Progenitor cell of endocrine pancreas (in vitro differentiated cells): Measurements from ENCODE around the gene EYS. TPM values are rescaled to one million over a fixed set of nuclear protein-coding genes. Genes with fewer than 3 reads are reported as not detected.

Experiments
- DNase-seq: peaks from one replicate; pipeline ENCODE4 v3.0.0; 2021; ENCODE audit warnings: low spot score; ENCODE audit not compliant: unreplicated experiment
- H3K27ac Mint-ChIP-seq: 2 replicates; pipeline ENCODE4 v1.8.0; 2021; ENCODE audit warnings: mild to moderate bottlenecking, moderate library complexity, mixed read lengths
- H3K27me3 Mint-ChIP-seq: 2 replicates; pipeline ENCODE4 v1.8.0; 2021; ENCODE audit warnings: mixed read lengths
- H3K36me3 Mint-ChIP-seq: 2 replicates; pipeline ENCODE4 v1.8.0; 2022; ENCODE audit warnings: mixed read lengths; ENCODE audit not compliant: insufficient read depth
- H3K4me1 Mint-ChIP-seq: 2 replicates; pipeline ENCODE4 v1.8.0; 2021; ENCODE audit warnings: low read depth, mixed read lengths
- H3K4me3 Mint-ChIP-seq: 2 replicates; pipeline ENCODE4 v1.8.0; 2021; ENCODE audit warnings: low read depth, mild to moderate bottlenecking, moderate library complexity, mixed read lengths
- H3K9me3 Mint-ChIP-seq: 2 replicates; pipeline ENCODE4 v1.8.0; 2021; ENCODE audit warnings: low read depth, mixed read lengths
- total RNA-seq: library from RNA; stranded (reverse); gene quantifications from 2 replicates; pipeline ENCODE4 v1.2.1, GENCODE V29; 2021
- TF ChIP-seq, protein P1 (sequence below): fragments of 200-600 bp; sonication (generic); IDR thresholded peaks from one replicate; pipeline ENCODE4 v1.5.0; 2021; ENCODE audit warnings: antibody characterized with exemption, mild to moderate bottlenecking; ENCODE audit not compliant: unreplicated experiment

EYS gene
- total RNA-seq, 1 donor from 2014 or later: 0.46 TPM

- no peaks in the 10 kb centered on the region for H3K27me3 Mint-ChIP-seq
- DNase-seq: no peak
- H3K9me3 Mint-ChIP-seq: peaks cover 5% of the 10 kb centered on the region
- TF ChIP-seq, protein P1, sequence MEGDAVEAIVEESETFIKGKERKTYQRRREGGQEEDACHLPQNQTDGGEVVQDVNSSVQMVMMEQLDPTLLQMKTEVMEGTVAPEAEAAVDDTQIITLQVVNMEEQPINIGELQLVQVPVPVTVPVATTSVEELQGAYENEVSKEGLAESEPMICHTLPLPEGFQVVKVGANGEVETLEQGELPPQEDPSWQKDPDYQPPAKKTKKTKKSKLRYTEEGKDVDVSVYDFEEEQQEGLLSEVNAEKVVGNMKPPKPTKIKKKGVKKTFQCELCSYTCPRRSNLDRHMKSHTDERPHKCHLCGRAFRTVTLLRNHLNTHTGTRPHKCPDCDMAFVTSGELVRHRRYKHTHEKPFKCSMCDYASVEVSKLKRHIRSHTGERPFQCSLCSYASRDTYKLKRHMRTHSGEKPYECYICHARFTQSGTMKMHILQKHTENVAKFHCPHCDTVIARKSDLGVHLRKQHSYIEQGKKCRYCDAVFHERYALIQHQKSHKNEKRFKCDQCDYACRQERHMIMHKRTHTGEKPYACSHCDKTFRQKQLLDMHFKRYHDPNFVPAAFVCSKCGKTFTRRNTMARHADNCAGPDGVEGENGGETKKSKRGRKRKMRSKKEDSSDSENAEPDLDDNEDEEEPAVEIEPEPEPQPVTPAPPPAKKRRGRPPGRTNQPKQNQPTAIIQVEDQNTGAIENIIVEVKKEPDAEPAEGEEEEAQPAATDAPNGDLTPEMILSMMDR: no peak
- H3K27ac Mint-ChIP-seq: no peak overlapping the region
- no peak overlapping the region for H3K4me3 Mint-ChIP-seq
- no peaks in the 10 kb centered on the region for H3K36me3 Mint-ChIP-seq
- peaks cover 4% of the 10 kb centered on the region for H3K4me1 Mint-ChIP-seq
Observed at GRCh38 chr6:64679416-64679815, 1027.6 kb downstream of the EYS start.

GRCh38 chr6:64672651-64673050 lies 1034.4 kb downstream of the EYS start:
- Mint-ChIP-seq H3K9me3 (no peaks in the 10 kb centered on the region), H3K27me3 (no peaks in the 10 kb centered on the region), H3K4me3 (no peak overlapping the region), H3K36me3 (no peaks in the 10 kb centered on the region), H3K27ac (no peak overlapping the region), H3K4me1 (no peaks in the 10 kb centered on the region)
- DNase-seq: no peak
- TF ChIP-seq, protein P1: no peak

- Mint-ChIP-seq H3K27ac (no peak overlapping the region), H3K4me1 (no peaks in the 10 kb centered on the region), H3K36me3 (no peaks in the 10 kb centered on the region), H3K27me3 (no peaks in the 10 kb centered on the region), H3K9me3 (no peaks in the 10 kb centered on the region), H3K4me3 (no peak overlapping the region)
- TF ChIP-seq, protein P1: no peak
- DNase-seq: no peak
Observed at GRCh38 chr6:64672131-64672530, 1034.9 kb downstream of the EYS start.

GRCh38 chr6:64665137-64665536 lies 1041.9 kb downstream of the EYS start:
- Mint-ChIP-seq H3K27ac (no peak overlapping the region), H3K36me3 (no peaks in the 10 kb centered on the region), H3K9me3 (no peaks in the 10 kb centered on the region), H3K27me3 (no peaks in the 10 kb centered on the region), H3K4me3 (no peak overlapping the region), H3K4me1 (peaks cover 6% of the 10 kb centered on the region)
- DNase-seq: no peak
- TF ChIP-seq, protein P1: no peak

- H3K36me3 Mint-ChIP-seq: no peaks in the 10 kb centered on the region
- H3K4me1 Mint-ChIP-seq: peaks cover 6% of the 10 kb centered on the region
- TF ChIP-seq, protein P1: no peak
- H3K9me3 Mint-ChIP-seq: no peaks in the 10 kb centered on the region
- H3K27ac Mint-ChIP-seq: no peak overlapping the region
- no peaks in the 10 kb centered on the region for H3K27me3 Mint-ChIP-seq
- H3K4me3 Mint-ChIP-seq: no peak overlapping the region
- DNase-seq: no peak
Observed at GRCh38 chr6:64664480-64664879, 1042.5 kb downstream of the EYS start.

DNA sequence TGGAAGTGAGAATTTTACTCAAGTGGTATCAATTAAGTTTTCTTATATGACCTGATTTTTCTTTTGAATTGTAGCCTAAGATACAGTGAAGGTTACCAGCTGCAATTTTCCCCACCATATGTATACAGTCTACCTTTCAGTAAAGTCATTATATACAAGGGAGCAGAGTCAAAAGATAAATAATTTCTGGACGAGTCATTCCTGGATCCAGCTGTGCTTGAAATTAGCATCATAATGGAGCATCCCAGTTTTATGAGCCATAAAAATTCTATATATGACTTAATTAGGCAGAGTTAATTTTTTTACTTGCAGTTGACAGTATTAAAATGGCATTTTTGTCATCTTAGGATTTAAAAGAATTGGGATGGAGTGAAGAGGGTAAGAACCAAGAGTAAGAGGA lies 1063.0 kb downstream of the EYS start:
- Mint-ChIP-seq H3K4me1 (no peaks in the 10 kb centered on the region), H3K27ac (no peak overlapping the region), H3K36me3 (no peaks in the 10 kb centered on the region), H3K27me3 (no peaks in the 10 kb centered on the region), H3K4me3 (no peak overlapping the region), H3K9me3 (no peaks in the 10 kb centered on the region)
- TF ChIP-seq, protein P1: no peak
- DNase-seq: no peak
